SU-DHL-6 (cell line): ENCODE results near the gene UBE2G2.

Experiments
- H2AFZ ChIP-seq: fragments of 200-600 bp; sonication (generic); 2 replicates; pipeline ENCODE4 v1.6.1; 2014; ENCODE audit warnings: low read depth, mild to moderate bottlenecking, moderate library complexity, mixed read lengths, antibody characterized with exemption, low read length; ENCODE audit not compliant: severe bottlenecking
- H3F3A ChIP-seq: fragments of 200-600 bp; shearing (Covaris generic); 2 replicates; pipeline ENCODE4 v1.6.0; 2016; ENCODE audit warnings: antibody characterized with exemption, mild to moderate bottlenecking; ENCODE audit not compliant: insufficient read depth
- H3K27ac ChIP-seq: fragments of 200-600 bp; sonication (generic); 2 replicates; pipeline ENCODE4 v1.5.1; 2016; ENCODE audit warnings: low read depth, mild to moderate bottlenecking, low read length, moderate library complexity, mixed read lengths
- H3K27me3 ChIP-seq: fragments of 200-600 bp; sonication (generic), shearing (Covaris generic); 2 replicates; pipeline ENCODE4 v1.6.0; 2014; ENCODE audit warnings: mild to moderate bottlenecking, low read length
- H3K36me3 ChIP-seq: fragments of 200-600 bp; sonication (generic); 2 replicates; pipeline ENCODE4 v1.6.1; 2014; ENCODE audit warnings: mild to moderate bottlenecking, low read length, mixed read lengths
- H3K4me2 ChIP-seq: fragments of 300-600, 200-600 bp; shearing (Covaris generic), sonication (generic); 2 replicates; pipeline ENCODE4 v1.6.0; 2014; ENCODE audit warnings: low read length, low read depth, mild to moderate bottlenecking; ENCODE audit not compliant: poor library complexity, severe bottlenecking
- H3K4me3 ChIP-seq: fragments of 200-600 bp; sonication (generic); 2 replicates; pipeline ENCODE4 v1.5.1; 2014; ENCODE audit warnings: antibody characterized with exemption, low read length, mild to moderate bottlenecking, mixed read lengths; ENCODE audit not compliant: insufficient read depth, poor library complexity, severe bottlenecking
- H3K79me2 ChIP-seq: fragments of 200-600 bp; sonication (generic); 2 replicates; pipeline ENCODE4 v1.6.1; 2014; ENCODE audit warnings: mild to moderate bottlenecking, low read length, moderate library complexity; ENCODE audit not compliant: insufficient read depth
- H3K9ac ChIP-seq: fragments of 200-600 bp; sonication (generic); 2 replicates; pipeline ENCODE4 v1.7.0; 2014; ENCODE audit warnings: mild to moderate bottlenecking, low read length
- H3K9me2 ChIP-seq: fragments of 200-600 bp; sonication (generic); replicated peaks from 2 replicates; pipeline ENCODE4 v1.6.1; 2014; ENCODE audit warnings: low read length; ENCODE audit not compliant: insufficient read depth
- H3K9me3 ChIP-seq: fragments of 200-600 bp; sonication (generic); 2 replicates; pipeline ENCODE4 v1.6.1; 2014; ENCODE audit warnings: low read length, mixed read lengths; ENCODE audit not compliant: insufficient read depth
- H4K20me1 ChIP-seq: fragments of 200-600 bp; sonication (generic); 2 replicates; pipeline ENCODE4 v1.6.1; 2014; ENCODE audit warnings: low read depth, mild to moderate bottlenecking, antibody characterized with exemption, low read length, moderate library complexity, mixed read lengths
- CTCF ChIP-seq: fragments of 200-600 bp; sonication (generic); IDR thresholded peaks from one replicate; pipeline ENCODE4 v1.5.1; 2017; ENCODE audit warnings: antibody characterized with exemption, mild to moderate bottlenecking, low read length, moderate library complexity; ENCODE audit not compliant: insufficient read depth, poor library complexity, severe bottlenecking
- EZH2phosphoT487 ChIP-seq: fragments of 200-600 bp; sonication (generic), shearing (Covaris generic); conservative IDR thresholded peaks from 2 replicates; pipeline ENCODE4 v1.6.1; 2018; ENCODE audit warnings: mild to moderate bottlenecking, antibody characterized with exemption, low read length, moderate library complexity, mixed read lengths

Gene UBE2G2

GRCh38 chr21:44767834-44768831 lies 33.5 kb downstream of the UBE2G2 start:
- 0 out of 2 replicates have a peak, but pooled peaks cover 2% of the 10 kb centered on the region for H3F3A ChIP-seq
- H4K20me1 ChIP-seq: no peaks in the 10 kb centered on the region
- no peaks in the 10 kb centered on the region for H3K9me3 ChIP-seq
- no peaks in the 10 kb centered on the region for H3K79me2 ChIP-seq
- TF ChIP-seq EZH2phosphoT487 (no peak), CTCF (no peak)
- H3K27ac ChIP-seq: no peak overlapping the region
- H2AFZ ChIP-seq: no peak overlapping the region
- H3K27me3 ChIP-seq: no peaks in the 10 kb centered on the region
- H3K4me2 ChIP-seq: no peak overlapping the region
- no peak overlapping the region for H3K9ac ChIP-seq
- no peaks in the 10 kb centered on the region for H3K9me2 ChIP-seq
- no peak overlapping the region for H3K4me3 ChIP-seq
- no peaks in the 10 kb centered on the region; the same call in 1 of the 2 replicates for H3K36me3 ChIP-seq

DNA sequence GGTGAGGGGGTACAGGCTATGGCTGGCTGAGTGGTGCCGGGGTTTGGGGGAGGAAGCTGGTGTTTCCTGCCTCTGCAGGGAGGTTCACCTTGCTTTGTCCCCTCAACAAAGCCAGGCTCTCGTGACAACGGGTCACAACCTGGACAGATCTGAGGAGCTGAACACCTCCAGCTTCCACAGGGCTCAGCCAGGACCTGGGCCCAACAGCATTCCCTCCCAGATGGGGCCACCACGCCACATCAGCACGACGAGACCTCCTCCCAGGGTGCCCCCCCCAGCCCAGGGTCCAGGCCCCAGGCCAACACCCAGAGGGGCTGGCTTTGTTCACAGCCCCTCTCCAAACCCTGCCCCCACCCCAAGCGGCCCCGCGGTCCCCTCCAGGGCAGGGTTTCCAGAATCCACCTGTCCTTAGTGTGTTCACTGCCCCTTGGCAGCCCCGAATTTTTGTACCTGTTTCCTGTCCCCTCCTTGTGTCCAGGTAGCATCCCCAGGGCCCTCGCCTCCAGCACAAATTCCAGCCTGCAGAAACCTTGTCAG lies 34.7 kb downstream of the UBE2G2 start:
- TF ChIP-seq CTCF (no peak), EZH2phosphoT487 (no peak)
- no peaks in the 10 kb centered on the region for H3K27me3 ChIP-seq

DNA sequence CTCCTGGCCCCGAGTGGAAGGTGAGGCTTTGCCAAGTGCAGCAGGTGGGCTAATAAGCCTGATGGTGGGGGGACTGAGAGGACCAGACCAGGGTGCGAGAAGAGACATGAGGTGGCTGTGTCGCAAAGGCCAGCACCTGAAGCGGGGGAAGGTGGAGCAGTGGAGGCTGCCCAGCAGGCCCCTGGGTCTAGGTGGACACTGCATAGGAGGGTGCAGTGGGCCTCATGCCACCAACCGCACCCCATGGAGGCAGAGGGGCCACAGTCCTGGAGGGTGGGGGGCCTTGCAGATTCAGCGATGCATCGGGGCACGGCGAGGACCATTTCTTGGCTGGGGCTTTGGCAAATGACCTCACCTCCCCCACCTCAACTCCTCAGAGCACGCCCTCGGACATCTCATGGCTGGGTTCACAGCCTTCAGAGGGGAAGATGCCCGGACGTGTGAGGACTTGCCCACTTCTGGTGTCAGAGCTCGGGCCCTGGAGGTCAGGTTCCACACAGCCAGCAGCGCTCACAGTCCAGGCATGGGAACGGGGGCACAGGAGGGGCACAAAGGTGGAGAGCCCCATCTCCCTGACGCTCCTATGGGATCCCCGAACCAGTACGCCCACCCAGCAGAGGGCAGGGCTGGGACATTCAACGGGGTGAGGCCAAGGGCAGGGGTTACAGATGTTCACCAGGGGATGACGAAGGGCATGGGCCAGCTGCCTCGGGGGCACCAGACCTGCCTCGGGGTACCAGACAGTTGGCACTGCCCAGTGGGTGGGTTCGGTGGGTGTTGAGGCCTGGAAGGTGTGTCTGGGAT lies 35.4 kb downstream of the UBE2G2 start:
- Histone ChIP-seq H3K4me3 (no peak overlapping the region), H3K36me3 (no peaks in the 10 kb centered on the region; the same call in 1 of the 2 replicates), H3K27ac (no peak overlapping the region), H3K4me2 (no peak overlapping the region), H3K9me3 (no peaks in the 10 kb centered on the region), H3K27me3 (no peaks in the 10 kb centered on the region), H3K9ac (no peak overlapping the region), H2AFZ (no peak overlapping the region), H3K9me2 (no peaks in the 10 kb centered on the region), H3K79me2 (no peaks in the 10 kb centered on the region), H4K20me1 (no peaks in the 10 kb centered on the region), H3F3A (0 out of 2 replicates have a peak, but pooled peaks cover 2% of the 10 kb centered on the region)
- TF ChIP-seq EZH2phosphoT487 (no peak), CTCF (no peak)

More for the DNA sequence above, 34.7 kb downstream of the UBE2G2 start:
- no peaks in the 10 kb centered on the region for H3K9me3 ChIP-seq
- H3F3A ChIP-seq: 0 out of 2 replicates have a peak, but pooled peaks cover 2% of the 10 kb centered on the region
- no peak overlapping the region for H3K4me2 ChIP-seq
- H2AFZ ChIP-seq: no peak overlapping the region
- no peak overlapping the region for H3K4me3 ChIP-seq
- H4K20me1 ChIP-seq: no peaks in the 10 kb centered on the region
- no peaks in the 10 kb centered on the region for H3K79me2 ChIP-seq
- H3K36me3 ChIP-seq: no peaks in the 10 kb centered on the region; the same call in 1 of the 2 replicates
- H3K9me2 ChIP-seq: no peaks in the 10 kb centered on the region
- H3K9ac ChIP-seq: no peak overlapping the region
- H3K27ac ChIP-seq: no peak overlapping the region
